Stimulated activated CD8-positive, alpha-beta memory T cell treated with anti-CD3 and anti-CD28 coated beads, Interleukin-15, amount 100 ng/mL, for 4 hours (primary cell): ENCODE data around the gene SCGB1A1.
"Not testable (repeated sequence)": the region's sequence is repeated elsewhere in the genome, so short reads cannot be mapped to it uniquely, and the experiment has no call there.

Experiments
- DNase-seq, 2 donors: peaks; one replicate each; pipeline ENCODE4 v3.0.0-alpha.2; 2020; ENCODE audit warnings: low read depth in 2 of 2

SCGB1A1 gene

GRCh38 chr11:62418733-62419132, at the start of gene SCGB1A1:
SCGB1A1 (plus strand) TSS chr11:62419033; CDS start chr11:62419096, 63 bp downstream.
- DNase-seq, result no peak

- DNase-seq, result peak in 1 of 2 donors; percentile 13
These were observed 47.9 kb upstream of the SCGB1A1 start for GRCh38 chr11:62370743-62371440.

- no peak for DNase-seq
These were observed 46.0 kb upstream of the SCGB1A1 start for GRCh38 chr11:62372871-62373270.

GRCh38 chr11:62373464-62374119, 45.2 kb upstream of the SCGB1A1 start:
- no peak for DNase-seq

GRCh38 chr11:62374801-62375200, 44.0 kb upstream of the SCGB1A1 start:
- no peak for DNase-seq

- not testable (repeated sequence) for DNase-seq
These were observed 40.3 kb upstream of the SCGB1A1 start for GRCh38 chr11:62378459-62379063.

GRCh38 chr11:62379586-62379985, 39.2 kb upstream of the SCGB1A1 start:
- not testable (repeated sequence) for DNase-seq

- DNase-seq, result not testable (repeated sequence)
These were observed 38.0 kb upstream of the SCGB1A1 start for GRCh38 chr11:62380821-62381245.

GRCh38 chr11:62383822-62384221, 35.0 kb upstream of the SCGB1A1 start:
- no peak for DNase-seq

GRCh38 chr11:62386083-62386482, 32.8 kb upstream of the SCGB1A1 start:
- not testable (repeated sequence) for DNase-seq

- no peak for DNase-seq
These were observed 31.5 kb upstream of the SCGB1A1 start for GRCh38 chr11:62387381-62387780.

GRCh38 chr11:62388999-62389398, 29.8 kb upstream of the SCGB1A1 start:
- DNase-seq, result no peak

GRCh38 chr11:62390237-62390636, 28.6 kb upstream of the SCGB1A1 start:
- DNase-seq, result no peak

- DNase-seq, result no peak
These were observed 28.1 kb upstream of the SCGB1A1 start for GRCh38 chr11:62390722-62391121.

GRCh38 chr11:62391642-62392425, 27.0 kb upstream of the SCGB1A1 start:
- DNase-seq, result no peak

GRCh38 chr11:62392506-62392905, 26.3 kb upstream of the SCGB1A1 start:
- no peak for DNase-seq

GRCh38 chr11:62393061-62393611, 25.7 kb upstream of the SCGB1A1 start:
- no peak for DNase-seq

- DNase-seq, result no peak
These were observed 25.1 kb upstream of the SCGB1A1 start for GRCh38 chr11:62393735-62394134.

- DNase-seq, result no peak
These were observed 23.9 kb upstream of the SCGB1A1 start for GRCh38 chr11:62394825-62395538.

GRCh38 chr11:62395885-62396551, 22.8 kb upstream of the SCGB1A1 start:
- no peak for DNase-seq
